Uterus (tissue), 4 donors: ENCODE data around the gene ADAMTS19. TPM values are rescaled to one million over a fixed set of nuclear protein-coding genes. Genes with fewer than 3 reads are reported as not detected.

Experiments
- DNase-seq, 2 donors: peaks; one replicate each; pipeline ENCODE4 v3.0.0-alpha.2; 2019 to 2020
- H3K27ac ChIP-seq, 2 donors: fragments of 200-600 bp; sonication (generic); 1 replicate in 1 of 2; 2 replicates in 1 of 2; pipeline ENCODE4 v1.5.1; 2016 to 2018
- H3K27me3 ChIP-seq, 2 donors: fragments of 200-600 bp; sonication (generic); one replicate each; pipeline ENCODE4 v1.5.1; 2018 to 2019; ENCODE audit warnings: control low read depth in 1 of 2
- H3K36me3 ChIP-seq, 2 donors: fragments of 200-600 bp; sonication (generic); one replicate each; pipeline ENCODE4 v1.5.1; 2019; ENCODE audit warnings: control low read depth in 1 of 2
- H3K4me1 ChIP-seq, 2 donors: fragments of 200-600 bp; sonication (generic); one replicate each; pipeline ENCODE4 v1.5.1; 2018 to 2019; ENCODE audit warnings: control low read depth in 1 of 2
- H3K4me3 ChIP-seq, 2 donors: fragments of 200-600 bp; sonication (generic); 1 replicate in 1 of 2; 2 replicates in 1 of 2; pipeline ENCODE4 v1.5.1; 2018 to 2019; ENCODE audit warnings: mild to moderate bottlenecking in 1 of 2
- H3K9me3 ChIP-seq, 2 donors: fragments of 200-600 bp; sonication (generic); one replicate each; pipeline ENCODE4 v1.5.1; 2019; ENCODE audit warnings: control low read depth in 1 of 2
- CTCF ChIP-seq, 4 experiments: fragments of 200-600 bp in 2 of 4; fragments of 450-650 bp in 2 of 4; sonication (generic) in 2 of 4; IDR thresholded peaks; one replicate each; pipeline ENCODE4 v1.5.1; 2016 to 2019; ENCODE audit warnings: antibody characterized with exemption in 4 of 4, mild to moderate bottlenecking in 2 of 4, moderate library complexity in 1 of 4
- POLR2A ChIP-seq, 2 donors: fragments of 450-650 bp; IDR thresholded peaks; one replicate each; pipeline ENCODE4 v1.6.1; 2016; ENCODE audit warnings: antibody characterized with exemption in 2 of 2, mild to moderate bottlenecking in 1 of 2, moderate library complexity in 1 of 2
- intact Hi-C: fragments of 100-400 bp; cut with DNase I; formaldehyde crosslinking; loops from one replicate; pipeline ENCODE4 v1.15.1; 2023; ENCODE audit warnings: low total_unique reads
- total RNA-seq, 4 donors: library from RNA; depleted of rRNA in 3 of 4; stranded (reverse); fragments of >200 nt in 3 of 4; gene quantifications; one replicate each; pipeline versions ENCODE4 v1.1.0 to v1.2.4, GENCODE V29; 2014 to 2023
- donor health status: DM: yes; HTN: yes; CAD: no.

ADAMTS19 gene
- total RNA-seq, 4 donors from 2014 or later = 1.2 to 132 (median 36.1) TPM

GRCh38 chr5:129441096-129441495 is 19.0 kb upstream of the ADAMTS19 start:
- intact Hi-C loops = no loop called here
- Histone ChIP-seq H3K4me1 (no peaks in the 10 kb centered on the region), H3K36me3 (no peaks in the 10 kb centered on the region), H3K27ac (no peak overlapping the region), H3K27me3 (no peaks in the 10 kb centered on the region), H3K9me3 (no peaks in the 10 kb centered on the region), H3K4me3 (no peak overlapping the region)
- TF ChIP-seq CTCF (IDR thresholded peaks at IDR 0.05) (no peak), POLR2A (IDR thresholded peaks at IDR 0.05) (no peak)
- no peak for DNase-seq

GRCh38 chr5:129445379-129445778 is 14.7 kb upstream of the ADAMTS19 start:
- Histone ChIP-seq H3K27me3 (no peaks in the 10 kb centered on the region), H3K4me3 (no peak overlapping the region), H3K9me3 (no peaks in the 10 kb centered on the region), H3K36me3 (no peaks in the 10 kb centered on the region), H3K4me1 (no peaks in the 10 kb centered on the region), H3K27ac (no peak overlapping the region)
- DNase-seq = no peak
- intact Hi-C loops = no loop called here
- no peak for TF ChIP-seq POLR2A (IDR thresholded peaks at IDR 0.05)
- no peak for TF ChIP-seq CTCF (IDR thresholded peaks at IDR 0.05)

GRCh38 chr5:129447968-129448367 is 12.1 kb upstream of the ADAMTS19 start:
- intact Hi-C loops = no loop called here
- no peak overlapping the region for H3K27ac ChIP-seq
- H3K4me3 ChIP-seq = no peak overlapping the region
- no peaks in the 10 kb centered on the region for H3K9me3 ChIP-seq
- no peaks in the 10 kb centered on the region for H3K36me3 ChIP-seq
- DNase-seq = no peak
- TF ChIP-seq POLR2A (IDR thresholded peaks at IDR 0.05) (no peak), CTCF (IDR thresholded peaks at IDR 0.05) (no peak)
- no peaks in the 10 kb centered on the region for H3K4me1 ChIP-seq
- H3K27me3 ChIP-seq = no peaks in the 10 kb centered on the region

GRCh38 chr5:129448654-129449053 is 11.4 kb upstream of the ADAMTS19 start:
- Histone ChIP-seq H3K4me1 (no peaks in the 10 kb centered on the region), H3K9me3 (no peaks in the 10 kb centered on the region), H3K27ac (no peak overlapping the region), H3K4me3 (no peak overlapping the region), H3K27me3 (no peaks in the 10 kb centered on the region), H3K36me3 (no peaks in the 10 kb centered on the region)
- DNase-seq = no peak
- intact Hi-C loops = no loop called here
- TF ChIP-seq POLR2A (IDR thresholded peaks at IDR 0.05) = no peak
- TF ChIP-seq CTCF (IDR thresholded peaks at IDR 0.05) = no peak

- no peak overlapping the region for H3K4me3 ChIP-seq
- no peak for DNase-seq
These were observed 5.6 kb upstream of the ADAMTS19 start for GRCh38 chr5:129454461-129454860.

More at GRCh38 chr5:129454461-129454860, 5.6 kb upstream of the ADAMTS19 start:
- TF ChIP-seq CTCF (IDR thresholded peaks at IDR 0.05) (no peak), POLR2A (IDR thresholded peaks at IDR 0.05) (no peak)
- Histone ChIP-seq H3K4me1 (no peaks in the 10 kb centered on the region), H3K36me3 (no peaks in the 10 kb centered on the region), H3K27ac (no peak overlapping the region), H3K27me3 (no peaks in the 10 kb centered on the region), H3K9me3 (no peaks in the 10 kb centered on the region)
- intact Hi-C loops = no loop called here
